PC-9 (cell line): ENCODE measurements around the gene AMMECR1. TPM values are rescaled to one million over a fixed set of nuclear protein-coding genes. Genes with fewer than 3 reads are reported as not detected.

Experiments
- BruUV-seq: library from RNA; stranded (reverse); fragments of 400-500 nt; replicated peaks from 2 replicates; lab custom pipeline; 2021; lab: Mats Ljungman, UMichigan
- CTCF ChIA-PET: fragments of 300-600 bp; sonication (Branson Sonifier 250); formaldehyde crosslinking; loops from one replicate; lab custom pipeline; 2022; ENCODE audit warnings: antibody characterized with exemption; lab: Charles Lee
- POLR2A ChIA-PET: fragments of 300-600 bp; sonication (Branson Sonifier 250); formaldehyde crosslinking; loops from one replicate; lab custom pipeline; 2022; ENCODE audit warnings: antibody characterized with exemption; ENCODE audit not compliant: unreplicated experiment; lab: Charles Lee
- DNase-seq, 2 experiments: peaks; one replicate each; pipeline versions ENCODE4 v3.0.0 to v3.0.0-alpha.2; 2015 to 2022; ENCODE audit warnings: mixed read lengths in 1 of 2
- H2AFZ ChIP-seq: fragments of 200-600 bp; sonication (generic); 2 replicates; pipeline ENCODE4 v1.8.1; 2017; ENCODE audit warnings: antibody characterized with exemption
- H3F3A ChIP-seq: fragments of 200-600 bp; sonication (generic); 2 replicates; pipeline ENCODE4 v1.8.1; 2017; ENCODE audit warnings: antibody characterized with exemption, mild to moderate bottlenecking, low read depth; ENCODE audit not compliant: insufficient read depth
- H3K27ac ChIP-seq: fragments of 200-600 bp; sonication (generic); 2 replicates; pipeline ENCODE4 v1.6.1; 2016; ENCODE audit warnings: mixed run types
- H3K27me3 ChIP-seq: fragments of 200-600 bp; sonication (generic); 2 replicates; pipeline ENCODE4 v1.6.1; 2016; ENCODE audit warnings: low read depth, mixed run types; ENCODE audit not compliant: insufficient read depth
- H3K36me3 ChIP-seq: fragments of 200-600 bp; sonication (generic); 2 replicates; pipeline ENCODE4 v1.6.1; 2016; ENCODE audit warnings: low read depth, mixed run types
- H3K4me1 ChIP-seq: fragments of 200-600 bp; sonication (generic); replicated peaks from 2 replicates; pipeline ENCODE4 v1.6.1; 2016; ENCODE audit warnings: mixed run types; ENCODE audit not compliant: insufficient read depth
- H3K4me2 ChIP-seq: fragments of 200-600 bp; sonication (generic); 2 replicates; pipeline ENCODE4 v1.6.1; 2017; ENCODE audit warnings: mixed run types
- H3K4me3 ChIP-seq: fragments of 200-600 bp; sonication (generic); 2 replicates; pipeline ENCODE4 v1.6.1; 2016; ENCODE audit warnings: mixed run types
- H3K79me2 ChIP-seq: fragments of 200-600 bp; sonication (generic); 2 replicates; pipeline ENCODE4 v1.6.1; 2017; ENCODE audit warnings: low read depth, mixed run types
- H3K9me2 ChIP-seq: fragments of 200-600 bp; sonication (generic); 2 replicates; pipeline ENCODE4 v1.8.1; 2017; ENCODE audit warnings: mild to moderate bottlenecking; ENCODE audit not compliant: insufficient read depth
- H3K9me3 ChIP-seq: fragments of 200-600 bp; sonication (generic); 2 replicates; pipeline ENCODE4 v1.8.1; 2016; ENCODE audit warnings: low read depth; ENCODE audit not compliant: insufficient read depth
- H4K20me1 ChIP-seq: fragments of 200-600 bp; sonication (generic); 2 replicates; pipeline ENCODE4 v1.8.1; 2017; ENCODE audit not compliant: insufficient read depth
- CTCF ChIP-seq: fragments of 200-600 bp; sonication (generic); conservative IDR thresholded peaks from 2 replicates; pipeline ENCODE4 v1.6.1; 2017; ENCODE audit warnings: mixed run types, antibody characterized with exemption, mild to moderate bottlenecking, moderate library complexity
- EZH2 ChIP-seq: fragments of 200-600 bp; sonication (generic); IDR thresholded peaks from 2 replicates; pipeline ENCODE4 v1.8.0; 2017; ENCODE audit warnings: antibody characterized with exemption, low read depth
- intact Hi-C: fragments of 100-400 bp; cut with micrococcal nuclease; formaldehyde crosslinking; loops from one replicate; pipeline ENCODE4 v1.10.0; 2022; ENCODE audit not compliant: unreplicated experiment
- total RNA-seq: library from RNA; stranded (reverse); gene quantifications from 2 replicates; pipeline ENCODE4 v1.2.3, GENCODE V29; 2021

The AMMECR1 gene
- total RNA-seq, 1 experiment from 2014 or later: 35.4 TPM

- POLR2A ChIA-PET: interaction anchor here (0.9 kb wide), 1 partner anchor 37 kb away, joined by 6 read pairs; no protein-coding TSS in a partner anchor
Observed at GRCh38 chrX:110281377-110281776, 36.5 kb downstream of the AMMECR1 start.

GRCh38 chrX:110280954-110281353, 36.9 kb downstream of the AMMECR1 start:
- CTCF ChIA-PET: no interaction called here
- peaks cover 19% of the 10 kb centered on the region; the same call in 1 of the 2 replicates for H3F3A ChIP-seq
- DNase-seq: no peak
- H3K79me2 ChIP-seq: peaks cover 85% of the 10 kb centered on the region
- H3K27me3 ChIP-seq: no peaks in the 10 kb centered on the region
- H3K9me2 ChIP-seq: no peaks in the 10 kb centered on the region
- H4K20me1 ChIP-seq: no peaks in the 10 kb centered on the region
- H3K4me3 ChIP-seq: no peak overlapping the region
- H3K36me3 ChIP-seq: 0 out of 2 replicates have a peak, but pooled peaks cover 15% of the 10 kb centered on the region
- no peak overlapping the region for H2AFZ ChIP-seq
- BruUV-seq: no TSS peak
- no peak overlapping the region for H3K4me2 ChIP-seq
- peaks cover 24% of the 10 kb centered on the region for H3K4me1 ChIP-seq
- H3K9me3 ChIP-seq: peaks cover 6% of the 10 kb centered on the region; the same call in 1 of the 2 replicates
- no peak for TF ChIP-seq EZH2
- TF ChIP-seq CTCF: no peak
- intact Hi-C loops: no loop called here
- H3K27ac ChIP-seq: no peak overlapping the region
- POLR2A ChIA-PET: interaction anchor here (0.7 to 0.9 kb wide), 2 partner anchors 36 to 44 kb away, joined by 4 to 6 read pairs; no protein-coding TSS in a partner anchor

More at GRCh38 chrX:110281377-110281776, 36.5 kb downstream of the AMMECR1 start:
- peaks cover 83% of the 10 kb centered on the region for H3K79me2 ChIP-seq
- DNase-seq: no peak
- no peak overlapping the region for H2AFZ ChIP-seq
- no peaks in the 10 kb centered on the region for H3K27me3 ChIP-seq
- peaks cover 6% of the 10 kb centered on the region for H3K9me3 ChIP-seq
- no peaks in the 10 kb centered on the region for H3K9me2 ChIP-seq
- BruUV-seq: no TSS peak
- CTCF ChIA-PET: no interaction called here
- H3K4me3 ChIP-seq: no peak overlapping the region
- 0 out of 2 replicates have a peak, but pooled peaks cover 15% of the 10 kb centered on the region for H3K36me3 ChIP-seq
- peaks cover 28% of the 10 kb centered on the region for H3K4me1 ChIP-seq
- H3K4me2 ChIP-seq: no peak overlapping the region
- no peak for TF ChIP-seq CTCF
- TF ChIP-seq EZH2: no peak
- intact Hi-C loops: no loop called here
- H3K27ac ChIP-seq: no peak overlapping the region
- peaks cover 16% of the 10 kb centered on the region; the same call in 1 of the 2 replicates for H3F3A ChIP-seq
- no peaks in the 10 kb centered on the region for H4K20me1 ChIP-seq

- ChIA-PET CTCF (no interaction called here), POLR2A (interaction anchor here (0.7 kb wide), 1 partner anchor 545 kb away, joined by 3 read pairs; no protein-coding TSS in a partner anchor)
- Histone ChIP-seq H3F3A (peaks cover 19% of the 10 kb centered on the region; the same call in 1 of the 2 replicates), H3K27ac (peak overlapping the region; percentile 41; the same call in 1 of the 2 replicates), H3K4me3 (no peak overlapping the region), H3K36me3 (0 out of 2 replicates have a peak, but pooled peaks cover 4% of the 10 kb centered on the region), H3K79me2 (peaks cover 58% of the 10 kb centered on the region), H4K20me1 (0 out of 2 replicates have a peak, but pooled peaks cover 4% of the 10 kb centered on the region), H3K9me2 (no peaks in the 10 kb centered on the region), H3K4me1 (0 out of 2 replicates have a peak, but pooled peaks cover 5% of the 10 kb centered on the region), H3K9me3 (0 out of 2 replicates have a peak, but pooled peaks cover 6% of the 10 kb centered on the region), H3K4me2 (no peak overlapping the region), H3K27me3 (no peaks in the 10 kb centered on the region), H2AFZ (no peak overlapping the region)
- BruUV-seq: no TSS peak
- intact Hi-C loops: no loop called here
- TF ChIP-seq CTCF: no peak
- no peak for TF ChIP-seq EZH2
- DNase-seq: peak in 1 of 2 experiments; percentile 59
Observed at GRCh38 chrX:110277609-110278008, 40.3 kb downstream of the AMMECR1 start.
